Activated CD4-positive, alpha-beta T cell treated with anti-CD3 and anti-CD28 coated beads, Interleukin-2, amount 10 ng/mL, durations not matched to agents 7 days and 5 days (primary cell): ENCODE results near the gene DRGX. TPM values are rescaled to one million over a fixed set of nuclear protein-coding genes. Genes with fewer than 3 reads are reported as not detected.

ENCODE experiments used
- CTCF ChIA-PET: fragments of 350-600 bp; sonication (Branson Sonifier 250); formaldehyde crosslinking; loops from one replicate; lab custom pipeline; 2021; ENCODE audit warnings: antibody characterized with exemption; lab: Charles Lee
- POLR2A ChIA-PET: fragments of 350-600 bp; sonication (Branson Sonifier 250); formaldehyde crosslinking; loops from one replicate; lab custom pipeline; 2021; ENCODE audit warnings: antibody characterized with exemption; lab: Charles Lee
- DNase-seq: peaks from one replicate; pipeline ENCODE4 v3.0.0-alpha.2; 2020
- H3K27ac Mint-ChIP-seq: one replicate; pipeline ENCODE4 v1.8.0; 2021; ENCODE audit warnings: mild to moderate bottlenecking, moderate library complexity, mixed read lengths
- H3K27me3 Mint-ChIP-seq: one replicate; pipeline ENCODE4 v1.8.0; 2021; ENCODE audit warnings: mixed read lengths
- H3K36me3 Mint-ChIP-seq: one replicate; pipeline ENCODE4 v1.8.0; 2021; ENCODE audit warnings: low read depth, mixed read lengths
- H3K4me1 Mint-ChIP-seq: one replicate; pipeline ENCODE4 v1.8.0; 2021; ENCODE audit warnings: mixed read lengths
- H3K4me3 Mint-ChIP-seq: one replicate; pipeline ENCODE4 v1.8.0; 2021; ENCODE audit warnings: mild to moderate bottlenecking, moderate library complexity, mixed read lengths
- H3K9me3 Mint-ChIP-seq: one replicate; pipeline ENCODE4 v1.8.0; 2021; ENCODE audit warnings: mixed read lengths
- total RNA-seq, 2 experiments: library from RNA; stranded (reverse); gene quantifications; one replicate each; pipeline ENCODE4 v1.2.3, GENCODE V29; 2021

The DRGX gene
- not detected for total RNA-seq

- H3K4me1 Mint-ChIP-seq, result peaks cover 9% of the 10 kb centered on the region
- H3K27ac Mint-ChIP-seq, result no peak within 1 kb of the TSS
- CTCF ChIA-PET, result no interaction called here
- H3K36me3 Mint-ChIP-seq, result no peaks in the 10 kb centered on the region
- POLR2A ChIA-PET, result interaction anchor here (0.6 kb wide), 1 partner anchor 44 kb away, joined by 4 read pairs; no protein-coding TSS in a partner anchor
- H3K4me3 Mint-ChIP-seq, result no peak within 1 kb of the TSS
- no peaks in the 10 kb centered on the region for H3K9me3 Mint-ChIP-seq
- DNase-seq, result no peak
- peaks cover 76% of the 10 kb centered on the region for H3K27me3 Mint-ChIP-seq
Observed at GRCh38 chr10:49395741-49396665, at the start of gene DRGX. Gene DRGX, minus strand, starts transcription at chr10:49396089. Its CDS starts 649 bp downstream, at chr10:49395440.

GRCh38 chr10:49444349-49444748 lies 48.5 kb upstream of the DRGX start:
- DNase-seq, result no peak
- H3K4me3 Mint-ChIP-seq, result no peak overlapping the region
- no peaks in the 10 kb centered on the region for H3K36me3 Mint-ChIP-seq
- CTCF ChIA-PET, result no interaction called here
- no peaks in the 10 kb centered on the region for H3K27me3 Mint-ChIP-seq
- H3K9me3 Mint-ChIP-seq, result no peaks in the 10 kb centered on the region
- peaks cover 21% of the 10 kb centered on the region for H3K4me1 Mint-ChIP-seq
- H3K27ac Mint-ChIP-seq, result no peak overlapping the region
- POLR2A ChIA-PET, result no interaction called here

- peaks cover 21% of the 10 kb centered on the region for H3K4me1 Mint-ChIP-seq
- H3K9me3 Mint-ChIP-seq, result no peaks in the 10 kb centered on the region
- H3K27me3 Mint-ChIP-seq, result no peaks in the 10 kb centered on the region
- H3K4me3 Mint-ChIP-seq, result no peak overlapping the region
- ChIA-PET CTCF (no interaction called here), POLR2A (no interaction called here)
- no peak overlapping the region for H3K27ac Mint-ChIP-seq
- DNase-seq, result no peak
- no peaks in the 10 kb centered on the region for H3K36me3 Mint-ChIP-seq
Observed at GRCh38 chr10:49442863-49443262, 47.0 kb upstream of the DRGX start.

GRCh38 chr10:49441488-49442476 lies 45.9 kb upstream of the DRGX start:
- peak overlapping the region; percentile 41 for H3K4me3 Mint-ChIP-seq
- peak; percentile 13 for DNase-seq
- no peaks in the 10 kb centered on the region for H3K36me3 Mint-ChIP-seq
- POLR2A ChIA-PET, result no interaction called here
- no peak overlapping the region for H3K27ac Mint-ChIP-seq
- peaks cover 4% of the 10 kb centered on the region for H3K27me3 Mint-ChIP-seq
- CTCF ChIA-PET, result no interaction called here
- peaks cover 21% of the 10 kb centered on the region for H3K4me1 Mint-ChIP-seq
- no peaks in the 10 kb centered on the region for H3K9me3 Mint-ChIP-seq

GRCh38 chr10:49435225-49435624 lies 39.3 kb upstream of the DRGX start:
- no peaks in the 10 kb centered on the region for H3K9me3 Mint-ChIP-seq
- H3K4me1 Mint-ChIP-seq, result no peaks in the 10 kb centered on the region
- H3K27me3 Mint-ChIP-seq, result peaks cover 4% of the 10 kb centered on the region
- H3K27ac Mint-ChIP-seq, result no peak overlapping the region
- CTCF ChIA-PET, result interaction anchor here (0.6 kb wide), 1 partner anchor 459 kb away, joined by 3 read pairs; no protein-coding TSS in a partner anchor
- POLR2A ChIA-PET, result no interaction called here
- no peaks in the 10 kb centered on the region for H3K36me3 Mint-ChIP-seq
- H3K4me3 Mint-ChIP-seq, result no peak overlapping the region
- DNase-seq, result no peak

- Mint-ChIP-seq H3K9me3 (no peaks in the 10 kb centered on the region), H3K4me3 (no peak overlapping the region), H3K4me1 (no peaks in the 10 kb centered on the region), H3K27me3 (peaks cover 6% of the 10 kb centered on the region), H3K36me3 (no peaks in the 10 kb centered on the region), H3K27ac (no peak overlapping the region)
- CTCF ChIA-PET, result no interaction called here
- POLR2A ChIA-PET, result no interaction called here
- DNase-seq, result no peak
Observed at GRCh38 chr10:49433069-49433468, 37.2 kb upstream of the DRGX start.

- DNase-seq, result no peak
- Mint-ChIP-seq H3K27ac (no peak overlapping the region), H3K4me3 (no peak overlapping the region), H3K9me3 (no peaks in the 10 kb centered on the region), H3K27me3 (peaks cover 2% of the 10 kb centered on the region), H3K36me3 (no peaks in the 10 kb centered on the region), H3K4me1 (no peaks in the 10 kb centered on the region)
- ChIA-PET CTCF (no interaction called here), POLR2A (no interaction called here)
Observed at GRCh38 chr10:49431426-49431825, 35.5 kb upstream of the DRGX start.

- H3K9me3 Mint-ChIP-seq, result peaks cover 3% of the 10 kb centered on the region
- no peak for DNase-seq
- no peaks in the 10 kb centered on the region for H3K4me1 Mint-ChIP-seq
- H3K36me3 Mint-ChIP-seq, result no peaks in the 10 kb centered on the region
- CTCF ChIA-PET, result interaction anchor here (1.4 kb wide), 1 partner anchor 11 kb away, joined by 5 read pairs; no protein-coding TSS in a partner anchor
- peaks cover 2% of the 10 kb centered on the region for H3K27me3 Mint-ChIP-seq
- no peak overlapping the region for H3K4me3 Mint-ChIP-seq
- POLR2A ChIA-PET, result no interaction called here
- H3K27ac Mint-ChIP-seq, result no peak overlapping the region
Observed at GRCh38 chr10:49429458-49429857, 33.6 kb upstream of the DRGX start.

- Mint-ChIP-seq H3K4me3 (no peak overlapping the region), H3K27ac (no peak overlapping the region), H3K27me3 (peaks cover 9% of the 10 kb centered on the region), H3K36me3 (no peaks in the 10 kb centered on the region), H3K9me3 (peaks cover 6% of the 10 kb centered on the region), H3K4me1 (no peaks in the 10 kb centered on the region)
- ChIA-PET POLR2A (no interaction called here), CTCF (interaction anchor here (0.9 kb wide), 1 partner anchor 19 kb away, joined by 3 read pairs; no protein-coding TSS in a partner anchor)
- DNase-seq, result no peak
Observed at GRCh38 chr10:49426490-49427360, 30.8 kb upstream of the DRGX start.

- POLR2A ChIA-PET, result no interaction called here
- CTCF ChIA-PET, result interaction anchor here (0.6 to 1.3 kb wide), 2 partner anchors 10 to 241 kb away, joined by 3 to 5 read pairs; no protein-coding TSS in a partner anchor
- H3K9me3 Mint-ChIP-seq, result no peaks in the 10 kb centered on the region
- peaks cover 15% of the 10 kb centered on the region for H3K27me3 Mint-ChIP-seq
- no peak overlapping the region for H3K4me3 Mint-ChIP-seq
- H3K27ac Mint-ChIP-seq, result no peak overlapping the region
- no peak for DNase-seq
- no peaks in the 10 kb centered on the region for H3K4me1 Mint-ChIP-seq
- H3K36me3 Mint-ChIP-seq, result no peaks in the 10 kb centered on the region
Observed at GRCh38 chr10:49419005-49419404, 23.1 kb upstream of the DRGX start.

- Mint-ChIP-seq H3K27me3 (peaks cover 15% of the 10 kb centered on the region), H3K9me3 (no peaks in the 10 kb centered on the region), H3K36me3 (no peaks in the 10 kb centered on the region), H3K4me1 (no peaks in the 10 kb centered on the region), H3K4me3 (no peak overlapping the region), H3K27ac (no peak overlapping the region)
- POLR2A ChIA-PET, result no interaction called here
- DNase-seq, result no peak
- CTCF ChIA-PET, result interaction anchor here (1.3 kb wide), 1 partner anchor 10 kb away, joined by 5 read pairs; no protein-coding TSS in a partner anchor
Observed at GRCh38 chr10:49418328-49418727, 22.4 kb upstream of the DRGX start.

GRCh38 chr10:49418053-49418326 lies 22.1 kb upstream of the DRGX start:
- Mint-ChIP-seq H3K27me3 (peaks cover 14% of the 10 kb centered on the region), H3K4me3 (no peak overlapping the region), H3K4me1 (no peaks in the 10 kb centered on the region), H3K36me3 (no peaks in the 10 kb centered on the region), H3K9me3 (no peaks in the 10 kb centered on the region), H3K27ac (no peak overlapping the region)
- ChIA-PET POLR2A (no interaction called here), CTCF (interaction anchor here (1.3 kb wide), 1 partner anchor 11 kb away, joined by 5 read pairs; no protein-coding TSS in a partner anchor)
- no peak for DNase-seq
